Ishikawa (cell line): ENCODE data around the gene PSMD11.

Experiments used
- CEBPB ChIP-seq: IDR thresholded peaks from 2 replicates; pipeline ENCODE4 v1.6.1; 2012
- EGR1 ChIP-seq: IDR thresholded peaks from 2 replicates; pipeline ENCODE4 v1.6.1; 2012
- TEAD4 ChIP-seq: IDR thresholded peaks from 2 replicates; pipeline ENCODE4 v1.6.1; 2012
- ZBTB7A ChIP-seq: IDR thresholded peaks from 2 replicates; pipeline ENCODE4 v1.6.1; 2012; ENCODE audit warnings: low read depth
- TF ChIP-seq, protein P1 (sequence below): IDR thresholded peaks from 2 replicates; pipeline ENCODE4 v1.6.1; 2012; ENCODE audit warnings: low read depth, mild to moderate bottlenecking
- TF ChIP-seq, protein P2 (sequence below): IDR thresholded peaks from 2 replicates; pipeline ENCODE4 v1.6.1; 2012

DNA sequence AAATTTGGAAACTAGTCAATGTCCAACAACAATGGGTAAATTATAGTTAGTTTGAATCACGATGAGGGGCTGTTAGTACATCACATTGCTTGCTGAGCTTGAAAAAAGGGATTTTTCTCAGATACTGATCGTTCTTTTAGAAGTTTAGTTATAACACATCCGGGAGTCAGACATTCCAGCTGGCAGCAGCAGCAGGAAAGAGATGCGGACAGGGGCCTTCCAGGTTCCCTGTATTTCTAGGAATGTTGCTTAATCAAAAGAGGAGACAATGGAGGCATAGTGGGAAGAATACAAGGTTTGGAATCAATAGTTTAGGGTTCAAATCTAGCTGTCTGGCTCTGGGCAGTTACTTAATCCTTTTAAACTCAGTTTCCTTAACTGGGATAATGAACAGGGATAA lies 70.3 kb downstream of the PSMD11 start:
- TF ChIP-seq CEBPB (no peak), EGR1 (no peak), ZBTB7A (no peak), TEAD4 (no peak)
- TF ChIP-seq, protein P1, sequence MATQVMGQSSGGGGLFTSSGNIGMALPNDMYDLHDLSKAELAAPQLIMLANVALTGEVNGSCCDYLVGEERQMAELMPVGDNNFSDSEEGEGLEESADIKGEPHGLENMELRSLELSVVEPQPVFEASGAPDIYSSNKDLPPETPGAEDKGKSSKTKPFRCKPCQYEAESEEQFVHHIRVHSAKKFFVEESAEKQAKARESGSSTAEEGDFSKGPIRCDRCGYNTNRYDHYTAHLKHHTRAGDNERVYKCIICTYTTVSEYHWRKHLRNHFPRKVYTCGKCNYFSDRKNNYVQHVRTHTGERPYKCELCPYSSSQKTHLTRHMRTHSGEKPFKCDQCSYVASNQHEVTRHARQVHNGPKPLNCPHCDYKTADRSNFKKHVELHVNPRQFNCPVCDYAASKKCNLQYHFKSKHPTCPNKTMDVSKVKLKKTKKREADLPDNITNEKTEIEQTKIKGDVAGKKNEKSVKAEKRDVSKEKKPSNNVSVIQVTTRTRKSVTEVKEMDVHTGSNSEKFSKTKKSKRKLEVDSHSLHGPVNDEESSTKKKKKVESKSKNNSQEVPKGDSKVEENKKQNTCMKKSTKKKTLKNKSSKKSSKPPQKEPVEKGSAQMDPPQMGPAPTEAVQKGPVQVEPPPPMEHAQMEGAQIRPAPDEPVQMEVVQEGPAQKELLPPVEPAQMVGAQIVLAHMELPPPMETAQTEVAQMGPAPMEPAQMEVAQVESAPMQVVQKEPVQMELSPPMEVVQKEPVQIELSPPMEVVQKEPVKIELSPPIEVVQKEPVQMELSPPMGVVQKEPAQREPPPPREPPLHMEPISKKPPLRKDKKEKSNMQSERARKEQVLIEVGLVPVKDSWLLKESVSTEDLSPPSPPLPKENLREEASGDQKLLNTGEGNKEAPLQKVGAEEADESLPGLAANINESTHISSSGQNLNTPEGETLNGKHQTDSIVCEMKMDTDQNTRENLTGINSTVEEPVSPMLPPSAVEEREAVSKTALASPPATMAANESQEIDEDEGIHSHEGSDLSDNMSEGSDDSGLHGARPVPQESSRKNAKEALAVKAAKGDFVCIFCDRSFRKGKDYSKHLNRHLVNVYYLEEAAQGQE: no peak
- TF ChIP-seq, protein P2, sequence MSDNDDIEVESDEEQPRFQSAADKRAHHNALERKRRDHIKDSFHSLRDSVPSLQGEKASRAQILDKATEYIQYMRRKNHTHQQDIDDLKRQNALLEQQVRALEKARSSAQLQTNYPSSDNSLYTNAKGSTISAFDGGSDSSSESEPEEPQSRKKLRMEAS: no peak
